Left ventricle myocardium superior (tissue), 1 donor: Measurements from ENCODE around the gene BCAS3. TPM values are rescaled to one million over a fixed set of nuclear protein-coding genes. Genes with fewer than 3 reads are reported as not detected.

Experiments used
- ATAC-seq: fragments of 200-7000 bp; cut with Tn5 transposase; one replicate; pipeline ENCODE4 v1.9.1; 2020; ENCODE audit warnings: mild to moderate bottlenecking, moderate library complexity
- DNase-seq: peaks from one replicate; pipeline ENCODE4 v3.0.0-alpha.2; 2020
- intact Hi-C: fragments of 100-400 bp; cut with micrococcal nuclease; formaldehyde crosslinking; loops from one replicate; pipeline ENCODE4 v1.11.0; 2022
- total RNA-seq: library from RNA; stranded (reverse); fragmentation: NEBNext Ultra II Directional; extraction: Animal tissue kit (Norgen Biotek cat#: 25700); gene quantifications from one replicate; pipeline ENCODE4 v1.2.1, GENCODE V29; 2021
- donor health status: DM: no; HTN: yes; CAD: no; lungs with severe emphysema.

BCAS3 gene
- total RNA-seq, 1 donor from 2014 or later: 15.9 TPM

GRCh38 chr17:61179380-61179806, 501.7 kb downstream of the BCAS3 start:
- intact Hi-C loops: no loop called here
- no peak for ATAC-seq

GRCh38 chr17:61183793-61184192, 506.1 kb downstream of the BCAS3 start:
- intact Hi-C loops: no loop called here
- ATAC-seq: no peak
- no peak for DNase-seq

More at GRCh38 chr17:61179380-61179806, 501.7 kb downstream of the BCAS3 start:
- DNase-seq: no peak

GRCh38 chr17:61185385-61185784, 507.7 kb downstream of the BCAS3 start:
- ATAC-seq (no peak), DNase-seq (no peak)
- intact Hi-C loops: no loop called here

GRCh38 chr17:61187038-61187437, 509.4 kb downstream of the BCAS3 start:
- ATAC-seq (no peak), DNase-seq (no peak)
- intact Hi-C loops: no loop called here

GRCh38 chr17:61188081-61188480, 510.4 kb downstream of the BCAS3 start:
- intact Hi-C loops: no loop called here
- no peak for ATAC-seq
- DNase-seq: no peak

GRCh38 chr17:61189968-61190367, 512.3 kb downstream of the BCAS3 start:
- intact Hi-C loops: no loop called here
- no peak for DNase-seq
- no peak for ATAC-seq

- DNase-seq (no peak), ATAC-seq (no peak)
- intact Hi-C loops: no loop called here
Observed at GRCh38 chr17:61196302-61196704, 518.7 kb downstream of the BCAS3 start.

GRCh38 chr17:61196799-61197198, 519.1 kb downstream of the BCAS3 start:
- ATAC-seq: no peak
- intact Hi-C loops: no loop called here
- DNase-seq: no peak

- intact Hi-C loops: no loop called here
- no peak for ATAC-seq
- no peak for DNase-seq
Observed at GRCh38 chr17:61199431-61200338, 522.0 kb downstream of the BCAS3 start.

- intact Hi-C loops: no loop called here
- ATAC-seq: no peak
- no peak for DNase-seq
Observed at GRCh38 chr17:61200339-61200715, 522.7 kb downstream of the BCAS3 start.

GRCh38 chr17:61201211-61201610, 523.6 kb downstream of the BCAS3 start:
- no peak for ATAC-seq
- intact Hi-C loops: no loop called here
- no peak for DNase-seq

- no peak for DNase-seq
- intact Hi-C loops: no loop called here
- no peak for ATAC-seq
Observed at GRCh38 chr17:61202564-61202963, 524.9 kb downstream of the BCAS3 start.

- DNase-seq (no peak), ATAC-seq (peak; percentile 25)
- intact Hi-C loops: no loop called here
Observed at GRCh38 chr17:61203671-61204131, 526.0 kb downstream of the BCAS3 start.

- ATAC-seq: no peak
- no peak for DNase-seq
- intact Hi-C loops: no loop called here
Observed at GRCh38 chr17:61204456-61204855, 526.8 kb downstream of the BCAS3 start.

GRCh38 chr17:61205401-61205800, 527.8 kb downstream of the BCAS3 start:
- intact Hi-C loops: no loop called here
- ATAC-seq (no peak), DNase-seq (no peak)

- DNase-seq (no peak), ATAC-seq (no peak)
- intact Hi-C loops: no loop called here
Observed at GRCh38 chr17:61205931-61206330, 528.3 kb downstream of the BCAS3 start.

- ATAC-seq (no peak), DNase-seq (no peak)
- intact Hi-C loops: no loop called here
Observed at GRCh38 chr17:61206922-61207321, 529.3 kb downstream of the BCAS3 start.

- DNase-seq (no peak), ATAC-seq (peak; percentile 77)
- intact Hi-C loops: no loop called here
Observed at GRCh38 chr17:61208301-61209105, 530.9 kb downstream of the BCAS3 start.

GRCh38 chr17:61209106-61209439, 531.4 kb downstream of the BCAS3 start:
- no peak for DNase-seq
- intact Hi-C loops: no loop called here
- peak; percentile 69 for ATAC-seq

- DNase-seq (no peak), ATAC-seq (peak; percentile 77)
- intact Hi-C loops: no loop called here
Observed at GRCh38 chr17:61209525-61209924, 531.9 kb downstream of the BCAS3 start.
